ENCODE data around the gene CDKAL1.

Gene CDKAL1

GRCh38 chr6:20797597-20797996 is 263.3 kb downstream of the CDKAL1 start:
- no peak for TF ChIP-seq TEAD4 (IDR thresholded peaks at IDR 0.05)
- no peak for TF ChIP-seq USF1 (IDR thresholded peaks at IDR 0.05)
- no peak for TF ChIP-seq EGR1 (IDR thresholded peaks at IDR 0.05)
- no peak for TF ChIP-seq TCF12 (IDR thresholded peaks at IDR 0.05; ENCODE audit: low read depth)
- no peak for TF ChIP-seq MAX (IDR thresholded peaks at IDR 0.05)
- no peak for TF ChIP-seq REST (IDR thresholded peaks at IDR 0.05; ENCODE audit: low read depth)
- TF ChIP-seq YY1 (IDR thresholded peaks at IDR 0.05; ENCODE audit: low read depth): no peak
- no peak for TF ChIP-seq ZBTB7A (IDR thresholded peaks at IDR 0.05; ENCODE audit: low read depth)
- TF ChIP-seq RAD21 (IDR thresholded peaks at IDR 0.05; ENCODE audit: low read depth): no peak
- no peak for TF ChIP-seq TAF1 (IDR thresholded peaks at IDR 0.05; ENCODE audit: low read depth)
- TF ChIP-seq CEBPB (IDR thresholded peaks at IDR 0.05): no peak
- no peak for TF ChIP-seq EP300 (IDR thresholded peaks at IDR 0.05; ENCODE audit: borderline replicate concordance)
- no peak for TF ChIP-seq NFIC (IDR thresholded peaks at IDR 0.05)
- TF ChIP-seq CREB1 (IDR thresholded peaks at IDR 0.05; ENCODE audit: low read depth): no peak

- TF ChIP-seq RAD21 (IDR thresholded peaks at IDR 0.05; ENCODE audit: low read depth): no peak
- no peak for TF ChIP-seq CEBPB (IDR thresholded peaks at IDR 0.05)
- TF ChIP-seq TAF1 (IDR thresholded peaks at IDR 0.05; ENCODE audit: low read depth): no peak
- TF ChIP-seq ZBTB7A (IDR thresholded peaks at IDR 0.05; ENCODE audit: low read depth): no peak
These were observed 266.0 kb downstream of the CDKAL1 start for GRCh38 chr6:20800229-20800628.

GRCh38 chr6:20800653-20801052 is 266.4 kb downstream of the CDKAL1 start:
- no peak for TF ChIP-seq FOXM1 (IDR thresholded peaks at IDR 0.05; ENCODE audit: borderline replicate concordance, low read depth)
- no peak for TF ChIP-seq CEBPB (IDR thresholded peaks at IDR 0.05)
- TF ChIP-seq TEAD4 (IDR thresholded peaks at IDR 0.05): no peak
- TF ChIP-seq USF1 (IDR thresholded peaks at IDR 0.05): no peak
- TF ChIP-seq ZBTB7A (IDR thresholded peaks at IDR 0.05; ENCODE audit: low read depth): no peak
- TF ChIP-seq NFIC (IDR thresholded peaks at IDR 0.05): no peak
- no peak for TF ChIP-seq RAD21 (IDR thresholded peaks at IDR 0.05; ENCODE audit: low read depth)
- TF ChIP-seq TCF12 (IDR thresholded peaks at IDR 0.05; ENCODE audit: low read depth): no peak
- no peak for TF ChIP-seq CREB1 (IDR thresholded peaks at IDR 0.05; ENCODE audit: low read depth)
- no peak for TF ChIP-seq EGR1 (IDR thresholded peaks at IDR 0.05)
- no peak for TF ChIP-seq REST (IDR thresholded peaks at IDR 0.05; ENCODE audit: low read depth)
- no peak for TF ChIP-seq TAF1 (IDR thresholded peaks at IDR 0.05; ENCODE audit: low read depth)

GRCh38 chr6:20801595-20801994 is 267.3 kb downstream of the CDKAL1 start:
- no peak for TF ChIP-seq EP300 (IDR thresholded peaks at IDR 0.05; ENCODE audit: borderline replicate concordance)
- no peak for TF ChIP-seq YY1 (IDR thresholded peaks at IDR 0.05; ENCODE audit: low read depth)
- no peak for TF ChIP-seq FOXM1 (IDR thresholded peaks at IDR 0.05; ENCODE audit: borderline replicate concordance, low read depth)
- TF ChIP-seq REST (IDR thresholded peaks at IDR 0.05; ENCODE audit: low read depth): no peak

GRCh38 chr6:20802596-20802995 is 268.3 kb downstream of the CDKAL1 start:
- no peak for TF ChIP-seq USF1 (IDR thresholded peaks at IDR 0.05)
- TF ChIP-seq RAD21 (IDR thresholded peaks at IDR 0.05; ENCODE audit: low read depth): no peak
- TF ChIP-seq TAF1 (IDR thresholded peaks at IDR 0.05; ENCODE audit: low read depth): no peak
- TF ChIP-seq FOXM1 (IDR thresholded peaks at IDR 0.05; ENCODE audit: borderline replicate concordance, low read depth): no peak
- TF ChIP-seq YY1 (IDR thresholded peaks at IDR 0.05; ENCODE audit: low read depth): no peak
- no peak for TF ChIP-seq NFIC (IDR thresholded peaks at IDR 0.05)
- TF ChIP-seq REST (IDR thresholded peaks at IDR 0.05; ENCODE audit: low read depth): no peak
- TF ChIP-seq CEBPB (IDR thresholded peaks at IDR 0.05): no peak
- TF ChIP-seq ZBTB7A (IDR thresholded peaks at IDR 0.05; ENCODE audit: low read depth): no peak
- no peak for TF ChIP-seq MAX (IDR thresholded peaks at IDR 0.05)
- TF ChIP-seq TCF12 (IDR thresholded peaks at IDR 0.05; ENCODE audit: low read depth): no peak
- no peak for TF ChIP-seq CREB1 (IDR thresholded peaks at IDR 0.05; ENCODE audit: low read depth)
- TF ChIP-seq EP300 (IDR thresholded peaks at IDR 0.05; ENCODE audit: borderline replicate concordance): no peak
- TF ChIP-seq EGR1 (IDR thresholded peaks at IDR 0.05): no peak
